C4-2B (cell line): ENCODE results near the gene STIP1.
A peak's percentile ranks its signal among the peaks of the same experiment; 100 is the strongest.

ENCODE experiments used
- H3K27ac ChIP-seq: fragments of 450-650 bp; 2 replicates; pipeline ENCODE4 v1.5.1; 2017
- ZFX ChIP-seq: fragments of 450-650 bp; IDR thresholded peaks from 2 replicates; pipeline ENCODE4 v1.6.1; 2017
- TF ChIP-seq, protein P1 (sequence below): fragments of 450-650 bp; conservative IDR thresholded peaks from 2 replicates; pipeline ENCODE4 v1.5.1; 2017; ENCODE audit warnings: mild to moderate bottlenecking

The STIP1 gene

GRCh38 chr11:64244107-64244506 lies 58.1 kb downstream of the STIP1 start:
- no peak overlapping the region; the same call in 1 of the 2 replicates for H3K27ac ChIP-seq
- TF ChIP-seq, protein P1, sequence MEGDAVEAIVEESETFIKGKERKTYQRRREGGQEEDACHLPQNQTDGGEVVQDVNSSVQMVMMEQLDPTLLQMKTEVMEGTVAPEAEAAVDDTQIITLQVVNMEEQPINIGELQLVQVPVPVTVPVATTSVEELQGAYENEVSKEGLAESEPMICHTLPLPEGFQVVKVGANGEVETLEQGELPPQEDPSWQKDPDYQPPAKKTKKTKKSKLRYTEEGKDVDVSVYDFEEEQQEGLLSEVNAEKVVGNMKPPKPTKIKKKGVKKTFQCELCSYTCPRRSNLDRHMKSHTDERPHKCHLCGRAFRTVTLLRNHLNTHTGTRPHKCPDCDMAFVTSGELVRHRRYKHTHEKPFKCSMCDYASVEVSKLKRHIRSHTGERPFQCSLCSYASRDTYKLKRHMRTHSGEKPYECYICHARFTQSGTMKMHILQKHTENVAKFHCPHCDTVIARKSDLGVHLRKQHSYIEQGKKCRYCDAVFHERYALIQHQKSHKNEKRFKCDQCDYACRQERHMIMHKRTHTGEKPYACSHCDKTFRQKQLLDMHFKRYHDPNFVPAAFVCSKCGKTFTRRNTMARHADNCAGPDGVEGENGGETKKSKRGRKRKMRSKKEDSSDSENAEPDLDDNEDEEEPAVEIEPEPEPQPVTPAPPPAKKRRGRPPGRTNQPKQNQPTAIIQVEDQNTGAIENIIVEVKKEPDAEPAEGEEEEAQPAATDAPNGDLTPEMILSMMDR, result no peak
- TF ChIP-seq ZFX, result no peak

- peak overlapping the region; percentile 97 for H3K27ac ChIP-seq
- no peak for TF ChIP-seq ZFX
- TF ChIP-seq, protein P1, result no peak
These were observed 59.0 kb downstream of the STIP1 start for GRCh38 chr11:64244966-64245365.

DNA sequence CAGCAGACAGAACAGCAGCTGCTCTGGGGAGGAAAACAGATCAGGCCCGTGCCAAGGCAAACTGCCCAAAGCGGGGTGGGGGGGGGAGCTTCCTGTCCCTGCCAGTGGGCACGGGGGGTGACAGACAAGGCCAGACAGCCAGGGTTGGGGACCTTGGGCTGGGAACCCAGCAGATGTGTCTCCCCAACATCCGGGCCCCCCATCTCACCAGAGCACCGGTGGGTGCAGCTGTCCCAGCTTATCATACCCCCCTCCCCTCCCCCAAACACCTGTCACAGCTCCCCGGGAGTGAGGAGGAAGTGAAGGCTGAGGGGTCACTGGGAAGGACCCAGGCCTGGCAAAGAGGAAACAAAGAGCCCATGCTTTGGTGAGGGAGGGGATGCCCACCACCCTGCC lies 59.4 kb downstream of the STIP1 start:
- TF ChIP-seq, protein P1, result no peak
- TF ChIP-seq ZFX, result no peak

GRCh38 chr11:64245797-64246620 lies 60.0 kb downstream of the STIP1 start:
- peak overlapping the region; percentile 97 for H3K27ac ChIP-seq
- peak; percentile 33; the same call in 1 of the 2 replicates for TF ChIP-seq ZFX
- TF ChIP-seq, protein P1, result no peak

More for the DNA sequence above, 59.4 kb downstream of the STIP1 start:
- H3K27ac ChIP-seq, result peak overlapping the region; percentile 97

DNA sequence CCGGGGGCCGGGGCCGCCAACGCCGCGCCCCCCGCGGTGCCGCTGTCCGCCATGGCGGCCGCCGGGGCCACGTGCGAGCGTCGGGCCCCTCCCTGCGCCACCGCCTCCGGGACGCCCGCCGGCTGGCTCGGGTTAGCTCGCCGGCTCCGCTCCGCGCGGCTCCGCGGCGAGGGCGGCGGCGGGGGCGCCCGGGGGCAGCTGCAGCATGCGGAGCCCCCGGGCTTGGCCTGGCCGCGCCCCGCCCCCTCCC lies 60.6 kb downstream of the STIP1 start:
- peak overlapping the region; percentile 97 for H3K27ac ChIP-seq

DNA sequence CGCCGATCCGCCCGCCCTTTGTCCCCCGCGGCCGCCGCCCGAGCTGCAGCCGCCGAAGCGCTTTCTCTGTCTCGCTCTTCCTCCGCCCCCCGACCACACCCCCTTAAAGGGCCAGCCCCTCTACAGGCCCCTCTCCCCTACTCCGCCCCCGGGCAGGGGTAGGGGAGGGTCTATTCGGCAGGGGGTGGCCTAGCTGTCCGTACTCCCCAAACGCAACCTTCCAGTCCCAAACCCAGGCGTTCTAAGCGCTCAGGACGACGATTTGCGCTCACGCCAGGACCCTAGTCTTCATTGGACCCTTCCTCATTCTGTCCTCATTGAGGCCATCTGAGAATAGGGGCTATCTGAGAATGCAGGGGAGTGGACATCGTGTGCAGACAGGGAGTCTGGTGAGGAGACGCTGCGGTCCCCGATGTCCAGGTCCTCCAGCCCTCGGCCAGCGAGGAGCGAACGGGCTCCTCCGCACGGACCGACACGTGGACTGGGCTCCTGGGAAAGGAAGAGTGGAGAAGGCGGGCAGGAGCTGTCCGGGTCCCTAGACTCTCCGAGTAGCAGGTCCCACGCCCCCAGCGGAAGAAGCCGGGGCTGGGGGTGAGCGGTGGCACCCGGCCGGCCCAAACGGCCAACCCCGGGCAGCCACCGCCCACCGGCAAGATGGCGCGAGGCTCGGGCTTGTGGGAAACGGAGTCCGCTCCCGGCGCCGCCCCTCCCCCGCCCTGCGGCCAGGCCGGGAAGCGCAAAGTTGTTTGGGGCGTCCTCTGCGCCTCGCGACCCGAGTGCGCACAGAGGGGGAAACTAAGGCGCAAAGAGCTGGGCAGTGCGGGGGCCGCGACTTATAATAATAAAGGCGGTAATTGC lies 61.1 kb downstream of the STIP1 start, which contains the start of gene PPP1R14B:
Gene PPP1R14B, minus strand, starts transcription at position 73 of the 858 bp plus-strand sequence. CDS start 270 bp downstream, outside the sequence.
- peak within 1 kb of the TSS; percentile 97 for H3K27ac ChIP-seq
- TF ChIP-seq, protein P1, result no peak; the same call in 1 of the 2 replicates
- no peak for TF ChIP-seq ZFX

DNA sequence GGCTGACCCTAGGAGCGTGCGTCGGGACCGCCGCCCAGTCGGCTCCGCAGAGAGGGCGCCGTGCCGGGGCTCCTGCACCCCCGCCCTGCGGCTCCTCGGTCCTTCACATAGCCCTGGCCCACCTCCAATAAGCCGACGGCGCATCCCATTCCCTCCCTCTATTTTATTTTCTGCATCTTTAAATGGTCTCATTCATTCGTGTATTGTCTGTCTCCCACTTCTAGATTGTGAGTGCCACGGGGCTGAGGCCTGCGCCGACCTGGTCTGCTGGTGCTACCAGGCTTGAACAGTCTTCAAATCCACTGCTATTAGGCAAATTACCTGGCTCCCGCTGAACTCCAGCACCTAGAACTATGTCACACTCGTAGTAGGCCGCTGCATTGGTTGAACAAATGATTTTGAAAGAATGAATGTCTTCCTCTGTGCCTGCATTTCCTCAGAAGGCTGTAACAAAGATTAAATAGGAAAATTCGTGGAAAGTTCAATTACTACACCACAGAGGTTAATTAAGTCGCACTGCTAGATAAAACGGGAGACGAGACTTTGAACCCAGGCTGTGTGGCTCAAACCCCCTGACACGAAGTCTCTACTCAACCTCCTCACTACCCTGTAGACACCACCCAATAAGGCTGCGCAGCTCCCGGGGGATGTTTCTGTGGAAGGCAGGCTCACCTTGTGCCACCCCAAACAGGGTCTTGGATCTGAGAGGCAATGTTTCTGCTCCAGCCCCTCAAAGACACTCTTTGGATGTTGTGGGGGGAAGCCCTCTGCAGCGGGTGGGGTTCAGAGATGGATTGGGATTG lies 62.0 kb downstream of the STIP1 start:
- peak overlapping the region; percentile 97 for H3K27ac ChIP-seq
- TF ChIP-seq, protein P1, result no peak
- no peak for TF ChIP-seq ZFX
